NOMO-1 treated with dmso at 0.1 percent for 144 hours (cell line): ENCODE data around the gene DNTTIP2.
A peak's percentile ranks its signal among the peaks of the same experiment; 100 is the strongest.
"Not testable (repeated sequence)": the region's sequence is repeated elsewhere in the genome, so short reads cannot be mapped to it uniquely, and the experiment has no call there.

ENCODE experiments used
- DNase-seq: peaks from one replicate; lab custom pipeline; 2025; ENCODE audit not compliant: unreplicated experiment; lab: John Stamatoyannopoulos, UW

Gene DNTTIP2

DNA sequence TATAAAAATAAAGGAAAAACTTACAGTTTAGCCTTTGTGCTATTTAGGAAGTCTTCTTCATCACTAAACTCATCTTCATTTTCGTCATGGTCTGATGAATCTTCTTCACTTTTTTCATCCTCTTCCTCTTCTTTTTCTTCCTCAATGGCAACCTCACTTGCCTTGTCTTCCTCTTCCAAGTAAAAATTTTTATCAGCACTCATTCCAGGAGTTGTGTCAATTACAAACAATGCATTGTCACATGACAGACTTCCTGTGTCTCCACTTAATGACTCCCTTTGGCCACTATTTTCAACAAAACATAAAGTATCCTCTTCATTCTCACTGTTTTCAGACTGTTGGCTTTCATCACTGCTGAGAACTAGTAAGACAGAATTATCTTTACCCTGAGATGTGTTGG lies 2.8 kb downstream of the DNTTIP2 start:
- no peak for DNase-seq

- DNase-seq: no peak
Measured at GRCh38 chr1:93874025-93874651, 4.9 kb downstream of the DNTTIP2 start.

- DNase-seq: no peak
Measured at GRCh38 chr1:93871366-93871765, 7.6 kb downstream of the DNTTIP2 start.

GRCh38 chr1:93869653-93870052 lies 9.4 kb downstream of the DNTTIP2 start:
- DNase-seq: no peak

- DNase-seq: not testable (repeated sequence)
Measured at GRCh38 chr1:93868492-93868891, 10.5 kb downstream of the DNTTIP2 start.

GRCh38 chr1:93865253-93865652 lies 13.8 kb downstream of the DNTTIP2 start:
- DNase-seq: no peak

- DNase-seq: no peak
Measured at GRCh38 chr1:93864175-93864574, 14.8 kb downstream of the DNTTIP2 start.

- not testable (repeated sequence) for DNase-seq
Measured at GRCh38 chr1:93857653-93858052, 21.4 kb downstream of the DNTTIP2 start.

DNA sequence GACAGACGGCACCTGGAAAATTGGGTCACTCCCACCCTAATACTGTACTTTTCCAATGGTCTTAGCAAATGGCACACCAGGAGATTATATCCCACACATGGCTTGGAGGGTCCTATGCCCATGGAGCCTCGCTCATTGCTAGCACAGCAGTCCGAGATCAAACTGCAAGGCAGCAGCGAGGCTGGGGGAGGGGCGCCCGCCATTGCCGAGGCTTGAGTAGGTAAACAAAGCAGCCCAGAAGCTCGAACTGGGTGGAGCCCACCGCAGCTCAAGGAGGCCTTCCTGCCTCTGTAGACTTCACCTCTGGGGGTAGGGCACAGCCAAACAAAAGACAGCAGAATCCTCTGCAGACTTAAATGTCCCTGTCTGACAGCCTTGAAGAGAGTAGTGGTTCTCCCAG lies 23.0 kb downstream of the DNTTIP2 start:
- not testable (repeated sequence) for DNase-seq

- DNase-seq: no peak
Measured at GRCh38 chr1:93853940-93854339, 25.1 kb downstream of the DNTTIP2 start.

DNA sequence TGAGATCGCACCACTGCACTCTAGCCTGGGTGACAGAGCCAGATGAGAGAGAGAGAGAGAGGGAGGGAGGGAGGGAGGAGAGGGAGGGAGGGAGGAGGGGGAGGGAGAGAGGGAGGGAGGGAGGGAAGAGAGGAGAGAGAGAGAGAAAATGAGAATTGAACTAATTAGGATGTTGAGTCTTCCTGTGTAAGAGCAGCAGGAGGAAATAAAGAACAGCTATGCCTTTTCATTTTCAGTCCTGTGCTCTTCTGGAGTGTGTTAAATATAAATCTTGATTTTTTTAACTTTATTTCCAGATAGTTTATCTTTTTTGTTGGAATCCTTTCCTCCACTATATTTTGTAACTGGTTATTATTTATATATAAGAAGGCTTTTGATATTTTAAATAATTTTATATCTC lies 27.1 kb downstream of the DNTTIP2 start:
- no peak for DNase-seq

GRCh38 chr1:93851327-93851712 lies 27.7 kb downstream of the DNTTIP2 start:
- DNase-seq: no peak

DNA sequence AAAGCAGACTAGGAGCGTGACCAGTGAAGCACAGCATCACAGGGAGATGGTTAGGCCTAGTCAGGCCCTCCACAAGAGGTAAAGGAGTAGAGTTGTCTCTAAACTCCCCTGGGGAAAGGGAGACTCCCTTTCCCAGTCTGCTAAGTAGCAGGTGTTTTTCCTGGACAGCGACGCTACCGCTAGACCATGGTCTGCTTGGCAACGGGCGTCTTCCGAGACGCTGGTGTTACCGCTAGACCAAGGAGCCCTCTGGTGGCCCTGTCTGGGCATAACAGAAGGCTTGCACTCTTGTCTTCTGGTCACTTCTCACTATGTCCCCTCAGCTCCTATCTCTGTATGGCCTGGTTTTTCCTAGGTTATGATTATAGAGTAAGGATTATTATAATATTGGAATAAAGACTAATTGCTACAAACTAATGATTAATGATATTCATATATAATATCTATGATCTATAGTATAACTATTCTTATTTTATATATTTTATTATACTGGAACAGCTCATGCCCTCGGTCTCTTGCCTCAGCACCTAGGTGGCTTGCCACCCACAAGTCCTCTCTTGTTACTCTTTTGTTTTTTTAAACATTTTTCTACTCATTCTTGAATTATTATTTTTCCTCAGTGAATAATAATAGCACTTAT lies 28.2 kb downstream of the DNTTIP2 start:
- DNase-seq: not testable (repeated sequence)

GRCh38 chr1:93848350-93848883 lies 30.6 kb downstream of the DNTTIP2 start:
- no peak for DNase-seq

DNA sequence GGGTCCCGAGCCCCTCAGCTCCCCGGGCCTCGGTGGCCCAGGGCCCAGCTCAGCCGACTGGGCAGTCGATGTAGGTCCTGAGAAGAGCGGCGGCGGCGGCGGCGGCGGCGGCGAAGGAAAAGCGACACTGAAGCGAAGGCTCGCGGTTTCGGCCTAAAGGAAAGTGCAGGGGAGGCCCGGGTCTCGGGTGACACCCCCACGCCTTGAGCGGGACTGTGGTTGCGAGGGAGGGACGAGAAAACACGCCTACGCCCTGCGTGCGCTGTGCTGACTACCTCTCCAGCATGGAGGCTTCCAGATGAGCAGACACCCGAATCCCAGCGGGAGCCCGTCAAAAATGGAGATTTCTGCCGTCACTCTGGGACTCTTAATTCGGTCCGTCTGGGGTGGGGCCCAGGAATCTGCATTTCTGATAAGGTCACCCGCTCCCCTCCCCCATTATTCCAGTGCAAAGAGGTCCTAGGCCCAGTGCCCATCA lies 31.2 kb downstream of the DNTTIP2 start:
- peak; percentile 40 for DNase-seq

- peak; percentile 58 for DNase-seq
Measured at GRCh38 chr1:93846992-93847810, 31.8 kb downstream of the DNTTIP2 start.

DNA sequence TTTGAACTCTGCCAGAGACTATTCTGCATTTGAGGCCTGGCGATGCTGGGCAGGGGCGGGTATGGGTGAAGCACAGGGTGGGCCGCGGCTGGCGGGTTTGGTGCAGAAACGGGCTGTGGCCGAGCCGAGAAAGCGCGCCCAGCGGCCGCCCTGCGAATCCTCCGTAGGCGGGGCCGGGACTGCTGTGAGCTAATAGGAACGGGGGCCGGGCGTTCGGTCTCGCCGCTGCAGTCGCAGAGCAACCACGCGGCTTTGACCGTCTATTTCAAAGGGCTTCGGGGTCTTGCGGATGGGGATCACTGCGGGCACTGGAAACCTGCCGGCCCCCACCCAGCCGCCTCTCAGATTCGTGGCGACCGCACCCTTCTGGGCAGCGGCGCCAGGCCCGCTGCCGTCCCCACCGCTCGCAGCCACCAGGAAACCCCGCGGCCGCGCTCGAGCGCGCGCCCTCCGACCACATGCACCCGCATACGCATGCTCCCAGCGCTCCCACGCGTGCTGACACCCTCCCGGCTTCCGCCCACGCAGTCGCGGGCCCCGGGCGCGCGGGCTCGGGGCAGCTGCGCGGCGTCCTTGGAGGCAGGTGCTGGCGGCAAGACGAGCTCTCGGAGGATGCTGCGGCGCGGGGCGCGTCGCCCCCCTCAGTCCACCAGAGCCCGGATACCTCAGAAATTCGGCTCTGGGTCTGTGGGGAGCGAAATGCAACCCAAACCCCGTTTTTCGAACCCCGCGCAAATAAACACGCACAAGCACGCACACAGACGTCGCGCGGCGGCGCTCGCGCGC lies 32.6 kb downstream of the DNTTIP2 start:
- peak; percentile 69 for DNase-seq

DNA sequence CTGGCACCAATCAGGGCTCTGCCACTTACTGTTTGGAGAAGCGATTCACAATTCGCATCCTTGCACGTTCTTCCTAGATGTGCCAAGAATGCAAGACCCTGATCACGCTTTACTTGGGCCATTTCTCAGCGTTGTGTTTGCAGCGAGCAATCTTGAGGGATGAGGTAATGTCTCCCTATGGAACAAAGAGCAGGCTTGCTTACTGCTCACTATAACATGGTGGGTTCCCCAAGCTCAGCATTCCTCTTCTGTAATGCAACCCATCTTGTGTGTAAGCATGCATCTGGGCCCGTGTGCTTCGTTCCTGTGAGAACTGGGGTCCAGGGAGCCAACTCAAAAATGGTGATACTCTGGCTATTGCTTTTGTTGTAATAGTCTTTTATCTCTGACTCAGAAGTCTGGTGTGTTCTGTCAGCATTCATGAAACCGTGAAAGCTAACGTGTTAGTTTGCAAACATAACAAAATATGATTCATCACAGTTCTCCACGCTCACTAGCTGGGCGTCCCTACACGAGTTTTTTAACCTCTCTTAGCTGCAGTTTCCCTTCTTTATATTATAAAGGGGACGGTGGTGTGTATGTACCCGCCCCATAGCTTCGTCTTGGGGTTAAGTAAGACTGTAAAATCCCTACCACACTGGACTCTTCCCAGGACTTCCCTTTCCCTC lies 33.3 kb downstream of the DNTTIP2 start:
- no peak for DNase-seq

- peak; percentile 69 for DNase-seq
Measured at GRCh38 chr1:93844262-93845045, 34.6 kb downstream of the DNTTIP2 start.
